ENCODE results near the gene NCOA4. TPM values are rescaled to one million over a fixed set of nuclear protein-coding genes. Genes with fewer than 3 reads are reported as not detected.
"Not testable (repeated sequence)": the region's sequence is repeated elsewhere in the genome, so short reads cannot be mapped to it uniquely, and the experiment has no call there.

Gene NCOA4
- total RNA-seq, 2 experiments from 2014 or later, result 90.9 to 122 TPM

DNA sequence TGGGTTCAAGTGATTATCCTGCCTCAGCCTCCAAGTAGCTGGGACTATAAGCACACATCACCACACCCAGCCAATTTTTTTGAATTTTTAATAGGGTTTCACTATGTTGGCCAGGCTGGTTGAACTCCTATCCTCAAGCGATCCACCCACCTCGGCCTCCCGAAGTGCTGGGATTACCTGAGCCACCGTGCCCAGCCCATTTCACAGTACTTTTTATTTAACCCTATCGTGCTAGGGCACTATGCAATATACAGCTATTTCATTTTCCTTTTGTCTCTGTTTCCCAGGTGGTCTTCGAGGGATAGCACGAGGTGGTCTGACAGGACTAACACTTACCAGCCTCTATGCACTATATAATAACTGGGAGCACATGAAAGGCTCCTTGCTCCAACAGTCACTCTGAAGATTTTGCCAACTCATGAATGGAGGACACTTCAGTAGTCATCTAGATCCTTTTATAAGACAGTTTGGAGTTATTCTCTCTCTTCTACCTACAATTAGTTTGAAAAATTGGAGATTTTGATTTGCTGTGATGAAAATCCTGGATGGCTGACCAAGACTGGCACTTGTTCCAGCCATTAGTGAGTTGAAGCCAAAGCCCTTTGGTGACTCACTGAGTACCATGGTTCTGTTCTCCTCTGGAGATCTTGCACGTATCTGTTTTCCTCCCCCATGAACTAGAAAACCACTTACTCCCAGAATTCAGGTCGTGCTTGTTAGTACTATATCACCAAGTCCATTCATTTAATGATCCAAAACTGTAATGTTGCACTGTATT lies 27.3 kb downstream of the NCOA4 start:
- Mint-ChIP-seq H3K9me3 (ENCODE audit: low read depth) (no peaks in the 10 kb centered on the region), H3K27ac (no peak overlapping the region), H3K36me3 (peaks cover 50% of the 10 kb centered on the region), H3K4me1 (no peaks in the 10 kb centered on the region), H3K4me3 (no peak overlapping the region), H3K27me3 (no peaks in the 10 kb centered on the region)
- no peak for ATAC-seq
- DNase-seq, result no peak
- CTCF ChIA-PET, result interaction anchor here (1.0 to 1.3 kb wide), 2 partner anchors 18 to 24 kb away, joined by 3 to 5 read pairs; no protein-coding TSS in a partner anchor

DNA sequence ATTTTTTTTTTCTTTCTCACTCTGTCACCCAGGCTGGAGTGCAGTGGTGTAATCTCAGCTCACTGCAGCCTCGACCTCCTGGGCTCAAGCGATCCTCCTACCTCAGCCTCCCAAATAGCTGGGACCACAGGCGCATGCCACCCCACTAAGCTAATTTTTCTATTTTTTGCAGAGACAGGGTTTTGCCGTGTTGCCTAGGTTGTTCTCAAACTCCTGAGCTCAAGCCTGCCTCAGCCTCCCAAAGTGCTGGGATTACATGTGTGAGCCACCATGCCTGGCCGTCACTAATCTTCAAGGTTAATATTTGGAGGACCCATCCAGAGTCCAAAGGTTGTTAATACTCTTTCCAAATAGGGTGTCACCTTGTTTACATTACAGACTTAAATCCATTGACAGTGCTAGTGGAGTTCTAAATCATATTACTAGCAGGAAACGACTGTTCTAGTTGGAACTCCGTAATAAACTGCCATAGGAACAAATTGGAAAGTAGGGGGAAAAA lies 28.2 kb downstream of the NCOA4 start:
- not testable (repeated sequence) for DNase-seq; ATAC-seq; H3K9me3 Mint-ChIP-seq (ENCODE audit: low read depth); H3K27me3 Mint-ChIP-seq; H3K4me3 Mint-ChIP-seq; H3K4me1 Mint-ChIP-seq; H3K27ac Mint-ChIP-seq
- H3K36me3 Mint-ChIP-seq, result peaks cover 52% of the 10 kb centered on the region
- CTCF ChIA-PET, result interaction anchor here (1.0 kb wide), 1 partner anchor 25 kb away, joined by 5 read pairs; no protein-coding TSS in a partner anchor

DNA sequence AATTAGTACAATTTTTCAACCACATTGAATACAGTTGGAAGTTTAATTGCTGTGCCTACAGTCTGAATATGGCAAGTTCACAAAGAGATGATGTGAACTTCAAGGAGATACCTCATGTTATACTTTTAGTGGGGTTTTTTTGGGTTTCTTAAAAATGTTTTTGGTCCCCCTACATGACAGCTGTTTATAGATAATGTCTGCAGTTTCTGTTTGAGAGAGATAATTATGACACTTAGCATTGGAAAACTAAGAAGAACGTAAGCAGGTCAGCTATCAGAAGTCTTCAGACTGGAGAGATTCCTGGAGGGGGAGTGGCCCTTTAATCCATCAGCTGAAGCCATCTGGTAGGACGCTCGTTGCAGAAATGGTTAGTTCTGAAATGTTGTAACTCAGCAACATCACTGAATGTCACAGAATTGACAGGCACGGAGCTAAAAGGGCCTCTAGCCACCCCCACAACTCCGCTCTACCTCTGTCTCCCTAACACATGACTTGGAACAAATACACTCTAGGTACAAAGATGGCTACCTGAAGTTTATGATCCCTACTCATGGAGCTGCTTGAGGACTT lies 29.2 kb downstream of the NCOA4 start:
- Mint-ChIP-seq H3K4me1 (no peaks in the 10 kb centered on the region), H3K27me3 (no peaks in the 10 kb centered on the region), H3K4me3 (no peak overlapping the region), H3K9me3 (ENCODE audit: low read depth) (no peaks in the 10 kb centered on the region), H3K27ac (no peak overlapping the region), H3K36me3 (peaks cover 49% of the 10 kb centered on the region)
- CTCF ChIA-PET, result no interaction called here
- DNase-seq (no peak), ATAC-seq (no peak)

DNA sequence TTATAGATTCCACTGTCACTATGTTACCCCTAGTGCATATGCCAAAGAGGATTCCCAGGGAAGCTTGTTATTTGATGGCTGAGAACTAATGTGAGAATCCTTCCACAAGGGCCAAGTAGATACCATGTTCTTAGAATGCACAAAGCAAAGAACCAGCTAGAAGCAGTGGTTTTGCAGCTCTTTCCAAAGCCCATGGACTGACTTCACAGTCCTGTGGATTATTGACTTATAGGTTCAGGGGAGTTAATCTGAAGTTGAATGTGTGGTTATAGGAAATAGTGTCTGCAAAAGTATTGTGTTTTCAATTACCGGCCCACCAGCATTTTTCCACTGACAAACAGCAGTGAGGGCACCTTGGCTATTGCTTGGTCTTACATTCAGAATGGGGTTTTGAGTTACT lies 29.9 kb downstream of the NCOA4 start:
- Mint-ChIP-seq H3K36me3 (peaks cover 48% of the 10 kb centered on the region), H3K4me1 (no peaks in the 10 kb centered on the region), H3K27ac (no peak overlapping the region), H3K9me3 (ENCODE audit: low read depth) (no peaks in the 10 kb centered on the region), H3K4me3 (no peak overlapping the region), H3K27me3 (no peaks in the 10 kb centered on the region)
- ATAC-seq (no peak), DNase-seq (no peak)
- CTCF ChIA-PET, result no interaction called here

DNA sequence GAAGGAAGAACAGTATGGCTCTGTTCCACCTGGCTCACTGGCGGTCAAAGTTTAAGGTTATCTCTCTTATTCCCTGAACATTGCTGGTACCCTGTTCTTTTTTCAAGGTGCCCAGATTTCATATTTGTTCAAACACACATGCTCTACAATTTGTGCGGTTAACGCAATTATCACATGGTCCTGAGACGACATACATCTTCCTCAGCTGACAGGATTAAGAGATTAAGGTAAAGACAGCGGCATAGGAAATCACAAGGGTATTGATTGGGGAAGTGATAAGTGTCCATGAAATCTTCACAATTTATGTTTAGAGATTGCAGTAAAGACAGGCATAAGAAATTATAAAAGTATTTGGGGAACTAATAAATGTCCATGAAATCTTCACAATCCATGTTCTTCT lies 30.5 kb downstream of the NCOA4 start:
- H3K4me3 Mint-ChIP-seq; H3K9me3 Mint-ChIP-seq (ENCODE audit: low read depth); H3K27ac Mint-ChIP-seq; H3K27me3 Mint-ChIP-seq; DNase-seq; H3K4me1 Mint-ChIP-seq; ATAC-seq; CTCF ChIA-PET: not testable (repeated sequence)
- H3K36me3 Mint-ChIP-seq, result peaks cover 46% of the 10 kb centered on the region

DNA sequence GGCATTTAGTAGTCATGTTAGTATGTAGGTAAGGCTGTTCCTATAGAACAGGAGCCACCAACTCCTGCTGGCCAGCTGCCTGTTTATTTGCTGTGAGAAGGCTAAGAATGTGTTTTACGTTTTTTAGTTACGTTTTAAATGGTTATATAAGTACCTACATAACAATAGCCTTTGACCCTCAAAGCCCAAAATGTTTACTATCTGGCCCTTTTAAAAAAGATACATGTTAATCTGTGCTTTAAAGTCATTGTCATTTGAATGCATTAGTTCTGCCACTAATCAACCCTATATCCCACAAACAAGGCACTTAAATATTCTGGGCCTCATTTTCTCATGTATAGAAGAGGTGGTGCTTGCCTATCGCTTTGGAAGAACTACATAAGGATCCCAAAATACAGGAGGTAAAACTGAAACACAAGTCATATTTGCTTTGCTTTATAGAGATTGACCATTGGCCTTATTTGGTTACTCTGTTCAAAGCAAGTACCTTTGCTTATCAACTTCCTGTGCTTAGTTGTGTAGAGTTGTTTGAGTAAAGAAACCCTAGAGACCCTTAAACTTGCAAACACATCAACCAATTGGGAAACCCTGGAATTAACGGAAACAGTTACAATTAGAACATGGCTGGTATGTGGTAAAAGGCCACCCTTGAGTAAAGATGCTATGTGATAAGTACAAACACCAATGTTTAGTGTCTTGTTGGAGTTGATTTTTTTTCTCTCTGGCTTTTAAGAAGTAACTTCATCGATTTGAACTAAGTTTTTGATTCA lies 32.2 kb downstream of the NCOA4 start:
- Mint-ChIP-seq H3K4me1 (no peaks in the 10 kb centered on the region), H3K27me3 (no peaks in the 10 kb centered on the region), H3K4me3 (no peak overlapping the region), H3K36me3 (peaks cover 50% of the 10 kb centered on the region), H3K27ac (no peak overlapping the region), H3K9me3 (ENCODE audit: low read depth) (no peaks in the 10 kb centered on the region)
- no peak for DNase-seq
- no peak for ATAC-seq
- CTCF ChIA-PET, result no interaction called here

DNA sequence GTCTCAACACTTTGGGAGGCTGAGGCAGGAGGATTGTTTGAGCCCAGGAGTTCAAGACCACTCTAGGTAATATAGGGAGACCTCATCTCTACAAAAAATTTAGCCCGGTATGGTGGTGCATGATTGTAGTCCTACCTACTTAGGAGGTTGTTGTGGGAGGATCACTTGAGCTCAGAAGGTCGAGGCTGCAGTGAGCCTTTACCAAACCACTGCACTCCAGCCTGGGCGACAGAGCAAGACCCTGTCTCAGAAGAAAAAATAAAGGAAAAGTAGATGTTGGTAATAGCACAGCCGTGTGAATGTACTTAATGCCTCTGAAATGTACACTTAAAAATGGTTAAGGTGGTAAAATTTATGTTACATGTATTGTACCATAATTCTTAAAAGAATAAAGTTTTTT lies 32.9 kb downstream of the NCOA4 start:
- H3K4me1 Mint-ChIP-seq, result no peaks in the 10 kb centered on the region
- ATAC-seq (no peak), DNase-seq (no peak)
- H3K36me3 Mint-ChIP-seq, result peaks cover 53% of the 10 kb centered on the region
- H3K27me3 Mint-ChIP-seq, result no peaks in the 10 kb centered on the region
- CTCF ChIA-PET, result interaction anchor here (0.6 kb wide), 1 partner anchor 748 kb away, joined by 3 read pairs; no protein-coding TSS in a partner anchor
- no peak overlapping the region for H3K27ac Mint-ChIP-seq
- H3K9me3 Mint-ChIP-seq (ENCODE audit: low read depth), result no peaks in the 10 kb centered on the region
- no peak overlapping the region for H3K4me3 Mint-ChIP-seq

DNA sequence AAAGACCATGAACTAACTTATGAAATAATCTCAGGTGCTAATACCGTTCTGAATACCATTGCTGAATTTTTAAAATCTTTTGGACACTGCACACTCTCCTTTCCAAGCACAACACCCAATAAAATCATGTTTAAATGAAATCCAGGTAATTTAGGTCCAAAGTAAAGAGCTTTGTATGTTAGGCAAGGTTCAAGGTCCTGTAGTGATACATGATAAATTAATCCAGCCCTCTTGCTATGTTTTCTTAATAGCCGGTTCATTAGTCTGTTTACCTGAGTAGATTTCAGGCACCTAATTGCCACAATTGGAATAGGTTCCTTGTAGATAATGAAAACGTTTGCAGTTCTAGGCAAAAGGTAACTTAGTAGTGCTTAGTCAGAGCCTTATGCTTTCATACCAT lies 44.8 kb downstream of the NCOA4 start:
- CTCF ChIA-PET; DNase-seq; H3K27me3 Mint-ChIP-seq; H3K4me1 Mint-ChIP-seq; H3K4me3 Mint-ChIP-seq; H3K27ac Mint-ChIP-seq; H3K9me3 Mint-ChIP-seq (ENCODE audit: low read depth); ATAC-seq: not testable (repeated sequence)
- peaks cover 16% of the 10 kb centered on the region for H3K36me3 Mint-ChIP-seq

DNA sequence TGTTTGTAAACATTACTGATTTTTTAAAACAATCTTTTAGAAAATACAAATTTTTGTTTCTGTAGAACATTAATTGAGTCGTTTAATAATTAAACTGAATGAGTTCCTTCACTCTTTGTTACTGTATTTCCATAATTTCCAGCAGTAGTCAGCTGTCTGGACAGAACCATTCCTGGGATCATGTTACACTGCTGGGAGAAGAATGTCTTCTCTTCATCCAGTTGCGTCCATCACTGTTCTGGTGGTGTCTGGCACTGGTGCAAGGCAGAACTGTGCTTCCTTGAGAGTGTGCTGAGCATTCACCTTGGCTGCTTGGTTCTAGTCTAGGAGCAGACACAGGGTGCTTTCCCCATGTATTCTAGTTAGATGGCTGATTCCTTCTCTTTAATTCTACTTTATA lies 46.0 kb downstream of the NCOA4 start:
- DNase-seq; H3K4me3 Mint-ChIP-seq; CTCF ChIA-PET; H3K27me3 Mint-ChIP-seq; ATAC-seq; H3K9me3 Mint-ChIP-seq (ENCODE audit: low read depth); H3K27ac Mint-ChIP-seq; H3K4me1 Mint-ChIP-seq: not testable (repeated sequence)
- peaks cover 14% of the 10 kb centered on the region for H3K36me3 Mint-ChIP-seq

DNA sequence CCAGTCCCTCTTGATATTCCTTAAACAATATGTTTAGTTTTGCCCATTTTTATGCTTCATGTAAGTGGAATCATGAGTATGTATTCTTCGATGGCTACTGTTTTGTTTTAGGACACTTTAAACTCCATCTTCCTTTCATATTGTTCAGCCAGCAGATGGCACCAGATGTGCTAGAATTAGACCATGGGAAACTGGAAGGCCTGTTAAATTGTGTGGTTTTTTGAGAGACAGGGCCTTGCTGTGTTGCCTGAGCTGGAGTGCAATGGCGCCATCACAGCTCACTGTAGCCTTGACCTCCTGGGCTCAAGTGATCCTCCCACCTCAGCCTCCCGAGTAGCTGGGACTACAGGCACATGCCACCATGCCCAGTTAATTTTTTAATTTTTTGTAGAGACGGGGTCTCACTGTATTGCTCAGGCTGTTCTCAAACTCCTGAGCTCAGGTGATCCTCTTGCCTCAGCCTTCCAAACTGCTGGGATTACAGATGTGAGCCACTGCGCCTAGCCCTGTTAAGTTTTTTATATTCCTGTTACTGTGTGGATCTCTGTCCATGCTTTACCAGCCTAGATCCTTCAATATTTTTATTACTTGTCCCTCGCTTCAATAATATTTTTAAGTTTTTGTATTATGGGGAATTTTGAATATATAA lies 46.8 kb downstream of the NCOA4 start:
- DNase-seq (peak; percentile 60), ATAC-seq (peak; percentile 73)
- H3K27ac Mint-ChIP-seq; H3K4me1 Mint-ChIP-seq; H3K4me3 Mint-ChIP-seq; CTCF ChIA-PET; H3K27me3 Mint-ChIP-seq; H3K9me3 Mint-ChIP-seq (ENCODE audit: low read depth): not testable (repeated sequence)
- peaks cover 16% of the 10 kb centered on the region for H3K36me3 Mint-ChIP-seq

DNA sequence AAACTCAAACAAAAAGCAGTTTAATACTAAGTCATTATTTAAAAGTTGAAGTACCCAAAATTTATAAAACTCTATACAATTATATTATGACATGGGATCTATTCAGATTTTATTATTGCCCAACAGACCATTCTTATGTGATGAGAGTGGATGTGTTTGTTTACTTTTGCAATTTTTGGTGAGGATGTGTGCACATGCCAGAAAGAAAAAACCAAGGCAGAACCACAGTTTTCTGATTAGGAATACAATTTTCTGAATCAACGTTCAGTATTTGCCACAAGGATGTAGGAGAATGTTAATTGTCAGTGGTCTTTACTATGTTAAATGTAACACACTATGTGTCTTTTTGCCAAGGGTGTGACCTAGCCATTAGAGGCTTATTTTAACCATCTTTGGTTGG lies 49.1 kb downstream of the NCOA4 start:
- peaks cover 16% of the 10 kb centered on the region for H3K36me3 Mint-ChIP-seq
- CTCF ChIA-PET, result not testable (repeated sequence)

DNA sequence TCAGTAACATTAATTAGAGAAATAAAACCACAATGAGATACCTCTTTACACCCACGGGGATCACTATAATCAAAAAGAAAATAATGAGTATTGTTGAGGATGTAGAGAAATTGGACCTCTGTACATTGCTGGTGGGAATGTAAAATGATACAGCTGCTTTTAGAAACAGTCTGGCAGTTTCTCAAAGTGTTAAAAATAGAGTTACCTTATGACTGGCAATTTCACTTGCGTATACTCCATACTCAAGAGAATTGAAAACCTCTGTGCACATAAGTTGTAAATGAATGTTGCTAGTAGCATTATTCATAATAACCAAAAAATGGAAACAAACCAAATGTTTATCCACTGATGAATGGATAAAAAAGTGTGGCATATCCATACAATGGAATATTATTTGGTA lies 51.9 kb downstream of the NCOA4 start:
- H3K4me1 Mint-ChIP-seq, result peaks cover 18% of the 10 kb centered on the region
- H3K4me3 Mint-ChIP-seq; CTCF ChIA-PET; H3K9me3 Mint-ChIP-seq (ENCODE audit: low read depth); ATAC-seq; DNase-seq; H3K27ac Mint-ChIP-seq; H3K27me3 Mint-ChIP-seq: not testable (repeated sequence)
- peaks cover 20% of the 10 kb centered on the region for H3K36me3 Mint-ChIP-seq

More for the DNA sequence above, 49.1 kb downstream of the NCOA4 start:
- not testable (repeated sequence) for H3K27ac Mint-ChIP-seq; H3K9me3 Mint-ChIP-seq (ENCODE audit: low read depth); H3K4me3 Mint-ChIP-seq; H3K4me1 Mint-ChIP-seq; H3K27me3 Mint-ChIP-seq; ATAC-seq; DNase-seq

DNA sequence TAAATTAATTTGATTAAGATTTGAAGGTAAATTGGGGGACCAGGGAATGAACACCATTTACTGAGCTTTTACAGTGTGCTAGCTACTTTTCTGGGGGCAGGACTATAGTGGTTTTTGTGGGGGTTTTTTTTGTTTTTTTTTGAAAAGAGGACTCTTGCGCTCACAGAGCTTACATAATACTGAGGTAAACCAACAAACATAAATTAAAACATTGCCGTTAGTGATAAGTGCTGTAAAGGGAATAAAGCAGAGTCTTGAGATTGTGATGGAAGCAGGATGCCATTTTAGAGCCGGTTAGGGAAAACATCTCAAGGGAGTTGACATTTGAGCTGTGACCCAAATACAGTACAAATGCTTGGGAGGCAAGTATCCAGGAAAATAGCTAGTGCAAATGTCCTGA lies 56.4 kb downstream of the NCOA4 start:
- H3K27ac Mint-ChIP-seq, result peak overlapping the region; percentile 54
- DNase-seq; H3K27me3 Mint-ChIP-seq; CTCF ChIA-PET; ATAC-seq; H3K9me3 Mint-ChIP-seq (ENCODE audit: low read depth): not testable (repeated sequence)
- peak overlapping the region; percentile 27 for H3K4me3 Mint-ChIP-seq
- peaks cover 18% of the 10 kb centered on the region for H3K36me3 Mint-ChIP-seq
- H3K4me1 Mint-ChIP-seq, result peaks cover 29% of the 10 kb centered on the region
